ENCODE measurements around the gene CCDC57.

CCDC57 gene

GRCh38 chr17:82086941-82087906 lies 125.4 kb downstream of the CCDC57 start:
- DNase-seq (ENCODE audit: insufficient read length, low spot score): no peak
- FAIRE-seq: no peak

- FAIRE-seq (no peak), DNase-seq (ENCODE audit: insufficient read length, low spot score) (no peak)
Measured at GRCh38 chr17:82085931-82086764, 126.5 kb downstream of the CCDC57 start.

- no peak for DNase-seq (ENCODE audit: insufficient read length, low spot score)
- FAIRE-seq: no peak
Measured at GRCh38 chr17:82085031-82085861, 127.4 kb downstream of the CCDC57 start.

- no peak for DNase-seq (ENCODE audit: insufficient read length, low spot score)
- FAIRE-seq: no peak
Measured at GRCh38 chr17:82084373-82085030, 128.1 kb downstream of the CCDC57 start.

GRCh38 chr17:82083533-82084359 lies 128.9 kb downstream of the CCDC57 start:
- no peak for FAIRE-seq
- no peak for DNase-seq (ENCODE audit: insufficient read length, low spot score)

- DNase-seq (ENCODE audit: insufficient read length, low spot score) (no peak), FAIRE-seq (no peak)
Measured at GRCh38 chr17:82083009-82083408, 129.6 kb downstream of the CCDC57 start.

GRCh38 chr17:82082456-82082855 lies 130.2 kb downstream of the CCDC57 start:
- FAIRE-seq (no peak), DNase-seq (ENCODE audit: insufficient read length, low spot score) (no peak)

- DNase-seq (ENCODE audit: insufficient read length, low spot score): no peak
- FAIRE-seq: no peak
Measured at GRCh38 chr17:82081966-82082365, 130.7 kb downstream of the CCDC57 start.

- FAIRE-seq: no peak
- no peak for DNase-seq (ENCODE audit: insufficient read length, low spot score)
Measured at GRCh38 chr17:82081546-82081945, 131.1 kb downstream of the CCDC57 start.

- FAIRE-seq: no peak
- DNase-seq (ENCODE audit: insufficient read length, low spot score): no peak
Measured at GRCh38 chr17:82080789-82081464, 131.7 kb downstream of the CCDC57 start.

- DNase-seq (ENCODE audit: insufficient read length, low spot score): no peak
Measured at GRCh38 chr17:82080048-82080788, 132.4 kb downstream of the CCDC57 start.

GRCh38 chr17:82079001-82079677 lies 133.5 kb downstream of the CCDC57 start:
- no peak for DNase-seq (ENCODE audit: insufficient read length, low spot score)
- no peak for FAIRE-seq

More at GRCh38 chr17:82080048-82080788, 132.4 kb downstream of the CCDC57 start:
- no peak for FAIRE-seq

GRCh38 chr17:82078433-82078832 lies 134.2 kb downstream of the CCDC57 start:
- DNase-seq (ENCODE audit: insufficient read length, low spot score): no peak
- FAIRE-seq: no peak

- DNase-seq (ENCODE audit: insufficient read length, low spot score) (no peak), FAIRE-seq (no peak)
Measured at GRCh38 chr17:82077617-82078358, 134.9 kb downstream of the CCDC57 start.

- DNase-seq (ENCODE audit: insufficient read length, low spot score): no peak
- no peak for FAIRE-seq
Measured at GRCh38 chr17:82076785-82077591, 135.7 kb downstream of the CCDC57 start.

Measured in HTR-8/SVneo (cell line).